Endothelial cell of umbilical vein (primary cell): ENCODE results near the gene RPL41.

Source experiments
- EZH2 ChIP-seq: IDR thresholded peaks from 2 replicates; pipeline ENCODE4 v1.6.1; 2012; ENCODE audit warnings: borderline replicate concordance, low read depth, mild to moderate bottlenecking, moderate library complexity, low read length, inconsistent platforms; ENCODE audit not compliant: severe bottlenecking
- FOS ChIP-seq: IDR thresholded peaks from 2 replicates; pipeline ENCODE4 v1.6.1; 2011; ENCODE audit warnings: mild to moderate bottlenecking, low read length, moderate library complexity, borderline replicate concordance; ENCODE audit not compliant: insufficient read depth
- JUN ChIP-seq: IDR thresholded peaks from 2 replicates; pipeline ENCODE4 v1.6.1; 2011; ENCODE audit warnings: borderline replicate concordance, low read depth; ENCODE audit not compliant: insufficient read length, insufficient read depth
- MAX ChIP-seq: IDR thresholded peaks from 2 replicates; pipeline ENCODE4 v1.6.1; 2011; ENCODE audit not compliant: insufficient read depth, insufficient read length
- POLR2A ChIP-seq: IDR thresholded peaks from 2 replicates; pipeline ENCODE4 v1.6.1; 2012; ENCODE audit warnings: low read depth, mild to moderate bottlenecking, control low read depth, low read length
- POLR2AphosphoS5 ChIP-seq: IDR thresholded peaks from 2 replicates; pipeline ENCODE4 v1.6.1; 2012; ENCODE audit warnings: low read depth, mild to moderate bottlenecking, control low read depth, low read length, moderate library complexity; ENCODE audit not compliant: insufficient read depth
- TF ChIP-seq, protein P1 (sequence below), 2 donors: IDR thresholded peaks; 1 replicate in 1 of 2; 2 replicates in 1 of 2; pipeline ENCODE4 v1.5.1; 2011; ENCODE audit warnings: low read length in 2 of 2, mild to moderate bottlenecking in 2 of 2, moderate library complexity in 2 of 2, control low read depth in 1 of 2, inconsistent platforms in 1 of 2, low read depth in 1 of 2; ENCODE audit not compliant: insufficient read depth in 1 of 2; ENCODE audit errors: extremely low read depth in 1 of 2

- TF ChIP-seq POLR2A = no peak
- TF ChIP-seq, protein P1, sequence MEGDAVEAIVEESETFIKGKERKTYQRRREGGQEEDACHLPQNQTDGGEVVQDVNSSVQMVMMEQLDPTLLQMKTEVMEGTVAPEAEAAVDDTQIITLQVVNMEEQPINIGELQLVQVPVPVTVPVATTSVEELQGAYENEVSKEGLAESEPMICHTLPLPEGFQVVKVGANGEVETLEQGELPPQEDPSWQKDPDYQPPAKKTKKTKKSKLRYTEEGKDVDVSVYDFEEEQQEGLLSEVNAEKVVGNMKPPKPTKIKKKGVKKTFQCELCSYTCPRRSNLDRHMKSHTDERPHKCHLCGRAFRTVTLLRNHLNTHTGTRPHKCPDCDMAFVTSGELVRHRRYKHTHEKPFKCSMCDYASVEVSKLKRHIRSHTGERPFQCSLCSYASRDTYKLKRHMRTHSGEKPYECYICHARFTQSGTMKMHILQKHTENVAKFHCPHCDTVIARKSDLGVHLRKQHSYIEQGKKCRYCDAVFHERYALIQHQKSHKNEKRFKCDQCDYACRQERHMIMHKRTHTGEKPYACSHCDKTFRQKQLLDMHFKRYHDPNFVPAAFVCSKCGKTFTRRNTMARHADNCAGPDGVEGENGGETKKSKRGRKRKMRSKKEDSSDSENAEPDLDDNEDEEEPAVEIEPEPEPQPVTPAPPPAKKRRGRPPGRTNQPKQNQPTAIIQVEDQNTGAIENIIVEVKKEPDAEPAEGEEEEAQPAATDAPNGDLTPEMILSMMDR (IDR thresholded peaks at IDR 0.05; ENCODE audit: extremely low read depth in 1 of 2, insufficient read depth in 1 of 2, low read depth in 1 of 2, low read length in 2 of 2) = no peak
- no peak for TF ChIP-seq POLR2AphosphoS5
- TF ChIP-seq MAX = no peak
- no peak for TF ChIP-seq JUN
- no peak for TF ChIP-seq EZH2
- TF ChIP-seq FOS = no peak
Observed at GRCh38 chr12:56154818-56155217, 38.4 kb downstream of the RPL41 start.
